HTERT RPE-1 (cell line): ENCODE results near the gene SETBP1.

ENCODE experiments used
- in situ Hi-C: fragments of 300-500 bp; cut with MboI; formaldehyde crosslinking; loops from 4 replicates; pipeline ENCODE4 v1.14.3; 2020; ENCODE audit warnings: low sequenced_read_pairs

Gene SETBP1

GRCh38 chr18:44811572-44812125 is 131.0 kb downstream of the SETBP1 start:
- in situ Hi-C loops, result no loop called here

GRCh38 chr18:44812426-44812825 is 131.7 kb downstream of the SETBP1 start:
- in situ Hi-C loops, result no loop called here

- in situ Hi-C loops, result no loop called here
These were observed 132.9 kb downstream of the SETBP1 start for GRCh38 chr18:44813586-44813985.

- in situ Hi-C loops, result no loop called here
These were observed 134.4 kb downstream of the SETBP1 start for GRCh38 chr18:44815108-44815507.

- in situ Hi-C loops, result no loop called here
These were observed 135.4 kb downstream of the SETBP1 start for GRCh38 chr18:44816050-44816449.

GRCh38 chr18:44816477-44816876 is 135.8 kb downstream of the SETBP1 start:
- in situ Hi-C loops, result no loop called here

GRCh38 chr18:44817831-44818473 is 137.3 kb downstream of the SETBP1 start:
- in situ Hi-C loops, result no loop called here

- in situ Hi-C loops, result no loop called here
These were observed 138.1 kb downstream of the SETBP1 start for GRCh38 chr18:44818668-44819403.

GRCh38 chr18:44819944-44820510 is 139.3 kb downstream of the SETBP1 start:
- in situ Hi-C loops, result no loop called here

- in situ Hi-C loops, result no loop called here
These were observed 141.2 kb downstream of the SETBP1 start for GRCh38 chr18:44821924-44822323.

- in situ Hi-C loops, result no loop called here
These were observed 142.6 kb downstream of the SETBP1 start for GRCh38 chr18:44823286-44823685.

- in situ Hi-C loops, result no loop called here
These were observed 143.1 kb downstream of the SETBP1 start for GRCh38 chr18:44823782-44824181.

GRCh38 chr18:44824884-44825283 is 144.2 kb downstream of the SETBP1 start:
- in situ Hi-C loops, result no loop called here

- in situ Hi-C loops, result no loop called here
These were observed 146.0 kb downstream of the SETBP1 start for GRCh38 chr18:44826418-44827259.

- in situ Hi-C loops, result no loop called here
These were observed 147.4 kb downstream of the SETBP1 start for GRCh38 chr18:44828080-44828479.

GRCh38 chr18:44830581-44830980 is 149.9 kb downstream of the SETBP1 start:
- in situ Hi-C loops, result no loop called here

- in situ Hi-C loops, result no loop called here
These were observed 153.1 kb downstream of the SETBP1 start for GRCh38 chr18:44833786-44834185.

- in situ Hi-C loops, result no loop called here
These were observed 154.3 kb downstream of the SETBP1 start for GRCh38 chr18:44834867-44835469.

- in situ Hi-C loops, result no loop called here
These were observed 155.0 kb downstream of the SETBP1 start for GRCh38 chr18:44835703-44836102.

- in situ Hi-C loops, result no loop called here
These were observed 155.6 kb downstream of the SETBP1 start for GRCh38 chr18:44836263-44836662.
